Measurements from ENCODE around the gene TNNT3.

The TNNT3 gene

GRCh38 chr11:1876361-1877063 is 43.0 kb upstream of the TNNT3 start:
- peak; percentile 72 for ATAC-seq
- TF ChIP-seq ISL1 (CRISPR knock-in tag; IDR thresholded peaks at IDR 0.05) (no peak), PATZ1 (CRISPR knock-in tag; IDR thresholded peaks at IDR 0.05; ENCODE audit: borderline replicate concordance) (peak; percentile 19; the same call in 1 of the 2 replicates)

GRCh38 chr11:1877211-1878136 is 42.0 kb upstream of the TNNT3 start:
- TF ChIP-seq BACH2 (CRISPR knock-in tag; IDR thresholded peaks at IDR 0.05; ENCODE audit: borderline replicate concordance) (no peak), ZFP3 (CRISPR knock-in tag; IDR thresholded peaks at IDR 0.05) (no peak), CREB5 (CRISPR knock-in tag; IDR thresholded peaks at IDR 0.05; ENCODE audit: low read depth) (no peak), ARNTL (CRISPR knock-in tag; IDR thresholded peaks at IDR 0.05; ENCODE audit: borderline replicate concordance, low read depth) (no peak), ZFP30 (CRISPR knock-in tag; IDR thresholded peaks at IDR 0.05) (no peak), TCF4 (CRISPR knock-in tag; IDR thresholded peaks at IDR 0.05; ENCODE audit: borderline replicate concordance) (no peak), TSHZ2 (CRISPR knock-in tag; IDR thresholded peaks at IDR 0.05) (no peak), ISL1 (CRISPR knock-in tag; IDR thresholded peaks at IDR 0.05) (no peak), SNAI2 (CRISPR knock-in tag; IDR thresholded peaks at IDR 0.05) (no peak), POU6F1 (CRISPR knock-in tag; IDR thresholded peaks at IDR 0.05; ENCODE audit: borderline replicate concordance, low read depth) (no peak)
- ATAC-seq: no peak

GRCh38 chr11:1878137-1879031 is 41.1 kb upstream of the TNNT3 start:
- no peak for ATAC-seq
- TF ChIP-seq TOX (CRISPR knock-in tag; IDR thresholded peaks at IDR 0.05; ENCODE audit: borderline replicate concordance) (no peak), TSHZ2 (CRISPR knock-in tag; IDR thresholded peaks at IDR 0.05) (no peak), OSR1 (CRISPR knock-in tag; IDR thresholded peaks at IDR 0.05) (no peak), ZNF70 (CRISPR knock-in tag; IDR thresholded peaks at IDR 0.05) (no peak), ZC3H10 (CRISPR knock-in tag; IDR thresholded peaks at IDR 0.05) (no peak), RARB (CRISPR knock-in tag; IDR thresholded peaks at IDR 0.05) (no peak), CSRNP3 (CRISPR knock-in tag; IDR thresholded peaks at IDR 0.05) (no peak), ZFP30 (CRISPR knock-in tag; IDR thresholded peaks at IDR 0.05) (no peak), POU6F1 (CRISPR knock-in tag; IDR thresholded peaks at IDR 0.05; ENCODE audit: borderline replicate concordance, low read depth) (no peak)

Measured in SK-N-SH treated with all-trans-retinoic acid at 6 μM for 48 hours (cell line).